Measurements from ENCODE around the gene NEK3. TPM values are rescaled to one million over a fixed set of nuclear protein-coding genes. Genes with fewer than 3 reads are reported as not detected.

The NEK3 gene, protein sequence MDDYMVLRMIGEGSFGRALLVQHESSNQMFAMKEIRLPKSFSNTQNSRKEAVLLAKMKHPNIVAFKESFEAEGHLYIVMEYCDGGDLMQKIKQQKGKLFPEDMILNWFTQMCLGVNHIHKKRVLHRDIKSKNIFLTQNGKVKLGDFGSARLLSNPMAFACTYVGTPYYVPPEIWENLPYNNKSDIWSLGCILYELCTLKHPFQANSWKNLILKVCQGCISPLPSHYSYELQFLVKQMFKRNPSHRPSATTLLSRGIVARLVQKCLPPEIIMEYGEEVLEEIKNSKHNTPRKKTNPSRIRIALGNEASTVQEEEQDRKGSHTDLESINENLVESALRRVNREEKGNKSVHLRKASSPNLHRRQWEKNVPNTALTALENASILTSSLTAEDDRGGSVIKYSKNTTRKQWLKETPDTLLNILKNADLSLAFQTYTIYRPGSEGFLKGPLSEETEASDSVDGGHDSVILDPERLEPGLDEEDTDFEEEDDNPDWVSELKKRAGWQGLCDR
- total RNA-seq (2022; extraction: Qiagen RNA extraction): 6.8 to 10.7 TPM (median 7.7 TPM) in 5 replicates

GRCh38 chr13:52159159-52159982 lies at the start of gene NEK3:
Gene NEK3, minus strand, starts transcription at chr13:52159597. Its CDS starts 3,406 bp downstream, at chr13:52156191.

DNA sequence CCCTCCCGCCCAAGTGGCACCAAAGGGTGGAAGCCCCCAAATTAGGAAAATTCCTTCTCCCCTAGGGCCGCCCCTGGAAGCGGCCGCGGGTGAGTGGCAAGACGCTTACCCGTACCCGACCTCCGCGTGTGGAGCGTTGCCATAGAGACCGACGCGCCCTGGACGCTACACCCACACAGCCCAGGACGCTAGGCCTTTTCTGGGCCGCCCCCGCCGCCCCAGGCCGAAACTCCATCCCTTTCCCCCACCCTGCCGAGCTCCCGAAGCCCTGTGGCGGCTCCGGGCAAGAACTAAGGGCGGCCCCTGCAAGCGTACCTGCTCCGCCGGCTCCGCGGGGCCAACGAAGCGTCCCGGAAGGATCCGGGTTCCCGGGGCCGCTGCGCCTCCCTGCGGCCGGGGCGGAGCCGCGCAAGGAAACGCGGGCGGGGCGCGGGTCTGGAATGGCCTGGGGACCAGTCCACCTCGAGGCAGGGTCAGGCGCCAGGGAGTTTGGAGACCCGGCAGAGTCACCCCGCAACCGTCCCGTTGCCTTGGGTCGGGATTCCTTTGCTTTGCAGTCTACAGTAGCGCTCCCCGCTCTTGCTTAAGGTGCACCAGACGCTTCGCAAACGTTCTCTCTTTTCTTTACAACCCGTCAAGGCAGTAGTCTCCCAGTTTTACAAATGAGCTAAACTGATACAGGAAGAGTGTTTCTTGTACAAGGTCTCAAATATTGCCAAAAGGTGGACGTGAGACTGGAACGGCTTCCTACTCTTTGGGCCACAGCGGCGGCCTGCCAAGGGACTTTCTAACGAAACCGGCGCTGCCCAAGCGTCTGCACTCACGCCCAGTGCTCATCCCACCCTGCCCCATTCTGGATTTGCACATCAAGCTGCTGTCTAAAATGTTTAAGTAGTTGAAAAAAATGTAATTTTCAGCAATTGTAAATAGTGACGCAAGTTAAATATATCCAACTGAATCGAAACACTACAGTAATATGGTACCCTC lies 30.4 kb downstream of the NEK3 start, which contains the start of gene NEK5:
NEK5 (minus strand) TSS at position 360 of the 987 bp plus-strand sequence. CDS start 1,591 bp downstream, outside the sequence.

Other genes starting within 250 kb of the NEK3 start
- 1.9 to 2.7 TPM (median 2.5 TPM) in 5 replicates for gene ATP7B, start 148.1 kb downstream of the NEK3 start, total RNA-seq (2022; extraction: Qiagen RNA extraction)
- 6.4 to 8.5 TPM (median 7.8 TPM) in 5 replicates for gene ALG11, start 147.2 kb downstream of the NEK3 start, total RNA-seq (2022; extraction: Qiagen RNA extraction)
- 5.5 to 6.8 TPM (median 6.5 TPM) in 5 replicates for gene UTP14C, start 134.9 kb downstream of the NEK3 start, total RNA-seq (2022; extraction: Qiagen RNA extraction)
- gene NEK5, start 30.5 kb downstream of the NEK3 start, total RNA-seq (2022; extraction: Qiagen RNA extraction): 0.07 to 0.09 TPM (median 0.08 TPM) in 4 of 5 replicates, not detected in the other
- gene THSD1, start 246.6 kb upstream of the NEK3 start, total RNA-seq (2022; extraction: Qiagen RNA extraction): 6.7 to 7.6 TPM (median 7.3 TPM) in 5 replicates

Data from A549 treated with Mapracorat at 1 μM for 4 hours (cell line).